H9 (cell line): ENCODE measurements around the gene TCAF1. TPM values are rescaled to one million over a fixed set of nuclear protein-coding genes. Genes with fewer than 3 reads are reported as not detected.

ENCODE experiments used
- DNase-seq: peaks from one replicate; pipeline ENCODE4 v3.0.0-alpha.2; 2017
- H2AFZ ChIP-seq: one replicate; pipeline ENCODE4 v1.6.1; 2013; ENCODE audit warnings: mild to moderate bottlenecking, low read length, control low read depth, moderate library complexity
- H2AK5ac ChIP-seq: 2 replicates; pipeline ENCODE4 v1.6.1; 2013; ENCODE audit warnings: low read length, control low read depth, mixed read lengths; ENCODE audit not compliant: insufficient read length
- H2BK120ac ChIP-seq: one replicate; pipeline ENCODE4 v1.6.1; 2013; ENCODE audit warnings: low read depth, mild to moderate bottlenecking, low read length, control low read depth, inconsistent platforms; ENCODE audit not compliant: poor library complexity, severe bottlenecking
- H2BK12ac ChIP-seq: 2 replicates; pipeline ENCODE4 v1.6.1; 2013; ENCODE audit warnings: low read length, control low read depth, mixed read lengths, low read depth; ENCODE audit not compliant: insufficient read length
- H2BK15ac ChIP-seq: 2 replicates; pipeline ENCODE4 v1.6.1; 2013; ENCODE audit warnings: low read depth, low read length, control low read depth
- H2BK20ac ChIP-seq: one replicate; pipeline ENCODE4 v1.6.1; 2013; ENCODE audit warnings: low read depth, mild to moderate bottlenecking, low read length, control low read depth, inconsistent platforms; ENCODE audit not compliant: poor library complexity, severe bottlenecking
- H2BK5ac ChIP-seq: 2 replicates; pipeline ENCODE4 v1.6.1; 2013; ENCODE audit warnings: low read length, control low read depth, mixed read lengths; ENCODE audit not compliant: insufficient read length
- H3K14ac ChIP-seq: 2 replicates; pipeline ENCODE4 v1.6.1; 2013; ENCODE audit warnings: low read length, control low read depth; ENCODE audit not compliant: insufficient read depth
- H3K18ac ChIP-seq: 2 replicates; pipeline ENCODE4 v1.6.1; 2013; ENCODE audit warnings: low read depth, mild to moderate bottlenecking, mixed read lengths, low read length, control low read depth; ENCODE audit not compliant: insufficient read length
- H3K23ac ChIP-seq: 2 replicates; pipeline ENCODE4 v1.6.1; 2013; ENCODE audit warnings: low read length, control low read depth, mixed read lengths, low read depth; ENCODE audit not compliant: insufficient read length
- H3K23me2 ChIP-seq: 2 replicates; pipeline ENCODE4 v1.6.1; 2013; ENCODE audit warnings: low read depth, mild to moderate bottlenecking, mixed read lengths, low read length, control low read depth; ENCODE audit not compliant: insufficient read length, poor library complexity, severe bottlenecking
- H3K27ac ChIP-seq: 2 replicates; pipeline ENCODE4 v1.5.1; 2013; ENCODE audit warnings: low read length, control low read depth, mixed read lengths, low read depth; ENCODE audit not compliant: insufficient read length
- H3K27me3 ChIP-seq: 2 replicates; pipeline ENCODE4 v1.6.1; 2013; ENCODE audit warnings: low read length, control low read depth, inconsistent platforms; ENCODE audit not compliant: insufficient read depth
- H3K4ac ChIP-seq: 2 replicates; pipeline ENCODE4 v1.6.1; 2013; ENCODE audit warnings: low read depth, mild to moderate bottlenecking, control low read depth, inconsistent platforms, low read length, moderate library complexity
- H3K4me1 ChIP-seq: 2 replicates; pipeline ENCODE4 v1.6.1; 2013; ENCODE audit warnings: low read length, control low read depth, inconsistent platforms; ENCODE audit not compliant: insufficient read depth
- H3K4me2 ChIP-seq: 2 replicates; pipeline ENCODE4 v1.6.1; 2013; ENCODE audit warnings: low read length, control low read depth, mixed read lengths; ENCODE audit not compliant: insufficient read length, insufficient read depth
- H3K56ac ChIP-seq: 2 replicates; pipeline ENCODE4 v1.6.1; 2013; ENCODE audit warnings: low read depth, mild to moderate bottlenecking, mixed read lengths, low read length, control low read depth; ENCODE audit not compliant: insufficient read length
- H3K79me1 ChIP-seq: 2 replicates; pipeline ENCODE4 v1.6.1; 2013; ENCODE audit warnings: low read depth, mild to moderate bottlenecking, moderate library complexity, low read length, control low read depth, inconsistent platforms; ENCODE audit not compliant: insufficient read depth, poor library complexity, severe bottlenecking
- H3K79me2 ChIP-seq: 2 replicates; pipeline ENCODE4 v1.6.1; 2013; ENCODE audit warnings: low read length, control low read depth, inconsistent platforms; ENCODE audit not compliant: insufficient read depth
- H3K9ac ChIP-seq: 2 replicates; pipeline ENCODE4 v1.6.1; 2013; ENCODE audit warnings: low read length, control low read depth, mixed read lengths; ENCODE audit not compliant: insufficient read length; ENCODE audit errors: extremely low read depth
- H3K9me3 ChIP-seq: one replicate; pipeline ENCODE4 v1.6.1; 2013; ENCODE audit warnings: low read depth, low read length, inconsistent platforms; ENCODE audit not compliant: control insufficient read depth
- H3T11ph ChIP-seq: one replicate; pipeline ENCODE4 v1.6.1; 2013; ENCODE audit warnings: mild to moderate bottlenecking, low read length, control low read depth, inconsistent platforms
- H4K20me1 ChIP-seq: one replicate; pipeline ENCODE4 v1.6.1; 2013; ENCODE audit not compliant: control insufficient read depth, insufficient read length, insufficient read depth
- H4K5ac ChIP-seq: 2 replicates; pipeline ENCODE4 v1.6.1; 2013; ENCODE audit warnings: low read depth, mild to moderate bottlenecking, mixed read lengths, low read length, control low read depth; ENCODE audit not compliant: insufficient read length
- H4K8ac ChIP-seq: replicated peaks from 2 replicates; pipeline ENCODE4 v1.6.1; 2013; ENCODE audit warnings: low read length, control low read depth, mixed read lengths, low read depth; ENCODE audit not compliant: insufficient read length
- H4K91ac ChIP-seq: 2 replicates; pipeline ENCODE4 v1.6.1; 2013; ENCODE audit warnings: low read depth, mild to moderate bottlenecking, moderate library complexity, mixed read lengths, low read length, control low read depth; ENCODE audit not compliant: insufficient read length
- H3K27ac Mint-ChIP-seq, 3 experiments: 2 replicates in 2 of 3; 3 replicates in 1 of 3; pipeline ENCODE4 v1.8.0; 2020 to 2021; ENCODE audit warnings: mixed read lengths in 3 of 3, mild to moderate bottlenecking in 1 of 3, moderate library complexity in 1 of 3
- H3K27me3 Mint-ChIP-seq: 2 replicates; pipeline ENCODE4 v1.8.0; 2021; ENCODE audit warnings: low read depth, mild to moderate bottlenecking, moderate library complexity, mixed read lengths
- H3K36me3 Mint-ChIP-seq, 3 experiments: 2 replicates in 2 of 3; 3 replicates in 1 of 3; pipeline ENCODE4 v1.8.0; 2020 to 2021; ENCODE audit warnings: low read depth in 3 of 3, mixed read lengths in 3 of 3; ENCODE audit not compliant: insufficient read depth in 1 of 3
- H3K4me1 Mint-ChIP-seq, 2 experiments: 2 replicates each; pipeline ENCODE4 v1.8.0; 2020; ENCODE audit warnings: mixed read lengths in 2 of 2
- H3K4me3 Mint-ChIP-seq, 2 experiments: 2 replicates in 1 of 2; 3 replicates in 1 of 2; pipeline ENCODE4 v1.8.0; 2020 to 2021; ENCODE audit warnings: mild to moderate bottlenecking in 2 of 2, mixed read lengths in 2 of 2, moderate library complexity in 1 of 2
- H3K9me3 Mint-ChIP-seq, 2 experiments: 2 replicates in 1 of 2; 3 replicates in 1 of 2; pipeline ENCODE4 v1.8.0; 2020; ENCODE audit warnings: mild to moderate bottlenecking in 2 of 2, mixed read lengths in 2 of 2, moderate library complexity in 1 of 2
- CTCF ChIP-seq: fragments of 200-600 bp; sonication (generic); conservative IDR thresholded peaks from 3 replicates; pipeline ENCODE4 v1.8.0; 2021; ENCODE audit warnings: antibody characterized with exemption, mild to moderate bottlenecking
- WGBS: extraction: QIAGEN DNeasy Blood & Tissue Kit; methylation state at CpG from one replicate; pipeline ENCODE4 v1.1.7; 2013; ENCODE audit warnings: missing lambda C conversion rate, low lambda C conversion rate, mixed read lengths; ENCODE audit not compliant: insufficient read length; ENCODE audit errors: extremely low coverage; 5-methylcytosine and 5-hydroxymethylcytosine counted together
- total RNA-seq: library from RNA; stranded (reverse); gene quantifications from 2 replicates; pipeline ENCODE4 v1.2.1, GENCODE V29; 2021

The TCAF1 gene
- total RNA-seq, 1 experiment from 2014 or later = 46.8 TPM

GRCh38 chr7:143890558-143890957 is 11.4 kb downstream of the TCAF1 start:
- H3K4me2 ChIP-seq = no peak overlapping the region
- no peaks in the 10 kb centered on the region for H4K20me1 ChIP-seq
- H4K91ac ChIP-seq = no peak overlapping the region
- no peak overlapping the region for H3K18ac ChIP-seq
- DNase-seq = no peak
- H3K4me3 Mint-ChIP-seq = no peak overlapping the region
- peaks cover 7 to 13% of the 10 kb centered on the region in 2 experiments for H3K4me1 Mint-ChIP-seq
- H2BK120ac ChIP-seq = no peak overlapping the region
- no peak overlapping the region for H3K56ac ChIP-seq
- H2BK15ac ChIP-seq = no peak overlapping the region
- H3K27me3 ChIP-seq = no peaks in the 10 kb centered on the region
- H3K79me2 ChIP-seq = no peaks in the 10 kb centered on the region; the same call in 1 of the 2 replicates
- H3K23me2 ChIP-seq = no peaks in the 10 kb centered on the region
- H3K14ac ChIP-seq = no peak overlapping the region
- no peak overlapping the region for H3T11ph ChIP-seq
- H2BK5ac ChIP-seq = no peak overlapping the region
- no peak overlapping the region for H2AK5ac ChIP-seq
- H3K23ac ChIP-seq = no peak overlapping the region
- WGBS = no CpG with 5 or more reads among the region's 2 CpGs
- H3K4ac ChIP-seq = no peak overlapping the region
- no peak overlapping the region for H4K8ac ChIP-seq
- no peak overlapping the region for H2BK20ac ChIP-seq
- H2AFZ ChIP-seq = no peak overlapping the region
- H3K9me3 ChIP-seq = no peaks in the 10 kb centered on the region
- no peak overlapping the region for H3K9ac ChIP-seq
- no peak overlapping the region for H4K5ac ChIP-seq
- no peaks in the 10 kb centered on the region for H3K27me3 Mint-ChIP-seq
- peaks cover 19 to 20% of the 10 kb centered on the region in 2 experiments for H3K9me3 Mint-ChIP-seq
- H3K27ac Mint-ChIP-seq = no peak overlapping the region
- H3K27ac ChIP-seq = no peak overlapping the region
- peaks cover 14 to 32% (median 24%) of the 10 kb centered on the region in 3 experiments for H3K36me3 Mint-ChIP-seq
- no peaks in the 10 kb centered on the region for H3K79me1 ChIP-seq
- H3K4me1 ChIP-seq = no peaks in the 10 kb centered on the region
- no peak overlapping the region for H2BK12ac ChIP-seq
- TF ChIP-seq CTCF = no peak
